ENCODE results near the gene ADCY6.
A peak's percentile ranks its signal among the peaks of the same experiment; 100 is the strongest.
"Not testable (repeated sequence)": the region's sequence is repeated elsewhere in the genome, so short reads cannot be mapped to it uniquely, and the experiment has no call there.

The ADCY6 gene

DNA sequence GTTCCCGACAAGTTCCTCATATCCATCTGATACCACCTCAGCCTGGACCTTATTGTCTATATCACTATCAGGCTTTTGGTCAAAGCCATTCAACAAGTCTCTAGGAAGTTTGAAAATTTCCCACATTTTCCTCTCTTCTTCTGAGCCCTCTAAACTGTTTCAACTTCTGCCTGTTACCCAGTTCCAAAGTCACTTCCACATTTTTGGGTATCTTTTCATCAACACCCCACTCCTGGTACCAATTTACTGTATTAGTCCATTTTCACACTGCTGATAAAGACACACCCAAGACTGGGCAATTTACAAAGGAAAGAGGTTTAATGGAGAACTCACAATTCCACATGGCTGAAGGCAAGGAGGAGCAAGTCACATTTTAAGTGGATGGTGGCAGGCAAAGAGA lies 68.2 kb downstream of the ADCY6 start:
- H3K36me3 ChIP-seq (ENCODE audit: control insufficient read depth, low read depth, low read length); H3K9ac ChIP-seq (ENCODE audit: low read length); H3K9me3 ChIP-seq (ENCODE audit: control insufficient read depth, low read depth, low read length); H3K4me1 ChIP-seq (ENCODE audit: control insufficient read depth, low read depth, low read length); H3K4me3 ChIP-seq (ENCODE audit: low read length); H3K27ac ChIP-seq (ENCODE audit: low read length); H3K27me3 ChIP-seq (ENCODE audit: control insufficient read depth, insufficient read depth, low read length): not testable (repeated sequence)

- not testable (repeated sequence) for H3K4me3 ChIP-seq (ENCODE audit: low read length); H3K9me3 ChIP-seq (ENCODE audit: control insufficient read depth, low read depth, low read length); H3K9ac ChIP-seq (ENCODE audit: low read length); H3K27ac ChIP-seq (ENCODE audit: low read length); H3K27me3 ChIP-seq (ENCODE audit: control insufficient read depth, insufficient read depth, low read length); H3K36me3 ChIP-seq (ENCODE audit: control insufficient read depth, low read depth, low read length); H3K4me1 ChIP-seq (ENCODE audit: control insufficient read depth, low read depth, low read length)
Observed at GRCh38 chr12:48720171-48720570, 68.7 kb downstream of the ADCY6 start.

DNA sequence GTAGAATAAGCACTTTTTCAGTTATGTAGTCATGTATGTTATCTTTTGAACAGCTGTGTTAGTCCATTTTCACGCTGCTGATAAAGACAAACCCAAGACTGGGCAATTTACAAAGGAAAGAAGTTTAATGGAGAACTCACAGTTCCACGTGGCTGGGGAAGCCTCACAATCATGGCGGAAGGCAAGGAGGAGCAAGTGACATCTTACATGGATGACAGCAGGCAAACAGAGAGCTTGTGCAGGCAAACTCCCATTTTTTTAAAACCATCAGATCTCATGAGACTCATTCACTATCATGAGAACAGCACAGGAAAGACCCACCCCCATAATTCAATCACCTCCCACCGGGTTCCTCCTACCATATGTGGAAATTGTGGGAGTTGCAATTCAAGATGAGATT lies 69.9 kb downstream of the ADCY6 start:
- H3K27ac ChIP-seq (ENCODE audit: low read length); H3K4me1 ChIP-seq (ENCODE audit: control insufficient read depth, low read depth, low read length); H3K36me3 ChIP-seq (ENCODE audit: control insufficient read depth, low read depth, low read length); H3K9me3 ChIP-seq (ENCODE audit: control insufficient read depth, low read depth, low read length); H3K27me3 ChIP-seq (ENCODE audit: control insufficient read depth, insufficient read depth, low read length); H3K4me3 ChIP-seq (ENCODE audit: low read length); H3K9ac ChIP-seq (ENCODE audit: low read length): not testable (repeated sequence)

DNA sequence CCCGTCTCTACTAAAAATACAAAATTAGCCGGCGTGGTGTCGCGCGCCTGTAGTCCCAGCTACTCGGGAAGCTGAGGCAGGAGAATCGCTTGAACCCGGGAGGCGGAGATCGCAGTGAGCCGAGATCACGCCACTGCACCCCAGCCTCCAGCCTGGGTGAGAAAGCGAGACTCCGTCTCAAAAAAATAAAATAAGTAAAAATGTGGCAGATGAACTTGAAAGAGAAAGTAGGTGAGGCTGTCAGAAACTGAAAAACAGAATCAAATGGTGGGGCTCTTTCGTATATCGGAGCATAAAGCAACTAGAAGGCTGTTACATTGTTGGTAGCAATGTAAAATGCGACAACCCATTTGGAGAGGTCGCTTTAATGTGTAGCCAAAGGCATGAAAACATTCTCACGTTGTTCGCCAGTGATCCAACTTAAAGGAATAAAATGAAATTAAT lies 71.6 kb downstream of the ADCY6 start:
- peak overlapping the region; percentile 91 for H3K9ac ChIP-seq (ENCODE audit: low read length)
- peak overlapping the region; percentile 69 for H3K27ac ChIP-seq (ENCODE audit: low read length)
- H3K36me3 ChIP-seq (ENCODE audit: control insufficient read depth, low read depth, low read length) = peaks cover 19% of the 10 kb centered on the region
- H3K27me3 ChIP-seq (ENCODE audit: control insufficient read depth, insufficient read depth, low read length) = no peaks in the 10 kb centered on the region
- H3K4me3 ChIP-seq (ENCODE audit: low read length) = peak overlapping the region; percentile 87
- H3K4me1 ChIP-seq (ENCODE audit: control insufficient read depth, low read depth, low read length) = no peaks in the 10 kb centered on the region
- H3K9me3 ChIP-seq (ENCODE audit: control insufficient read depth, low read depth, low read length) = peaks cover 3% of the 10 kb centered on the region

DNA sequence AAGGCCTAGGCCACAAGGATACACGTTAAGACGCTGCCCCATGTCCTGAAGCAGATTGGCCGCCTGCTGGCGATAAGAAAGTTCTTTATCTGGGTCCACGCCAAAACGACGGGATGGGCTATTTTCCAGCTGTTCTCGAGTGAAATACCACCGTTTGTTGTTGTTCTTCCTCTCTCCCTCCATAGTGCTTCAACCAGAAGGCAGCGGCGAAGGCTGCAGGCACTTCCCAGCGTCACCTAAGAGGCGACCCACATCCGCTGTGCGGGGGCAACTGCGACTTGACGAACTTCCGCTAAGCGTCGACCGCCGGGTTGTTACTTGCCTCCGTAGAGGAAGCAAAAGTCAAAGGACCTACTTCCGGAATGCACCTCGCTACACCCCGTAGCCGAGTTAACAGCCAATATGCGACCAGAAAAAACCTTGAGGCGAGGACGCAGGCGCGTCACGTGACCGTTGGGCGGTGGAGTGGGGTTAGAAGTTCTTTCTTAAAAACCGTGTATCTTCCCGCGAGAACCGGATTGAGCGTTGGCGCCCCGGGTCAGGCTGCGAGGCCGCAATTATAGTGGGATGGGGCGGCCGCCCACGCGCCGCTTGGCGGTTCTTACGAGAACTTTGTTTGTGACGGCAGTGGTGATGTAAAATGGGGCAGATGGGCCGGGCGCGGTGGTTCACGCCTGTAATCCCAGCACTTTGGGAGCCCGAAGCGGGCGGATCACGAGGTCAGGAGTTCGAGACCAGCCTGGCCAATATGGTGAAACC lies 72.2 kb downstream of the ADCY6 start, which contains the start of gene CCNT1:
Gene CCNT1, minus strand, starts transcription at position 215 of the 759 bp plus-strand sequence. Its CDS starts 32 bp downstream, at position 183.
- H3K36me3 ChIP-seq (ENCODE audit: control insufficient read depth, low read depth, low read length) = peaks cover 25% of the 10 kb centered on the region
- H3K9me3 ChIP-seq (ENCODE audit: control insufficient read depth, low read depth, low read length) = peaks cover 3% of the 10 kb centered on the region
- H3K4me3 ChIP-seq (ENCODE audit: low read length) = peak within 1 kb of the TSS; percentile 87
- peak within 1 kb of the TSS; percentile 88 for H3K27ac ChIP-seq (ENCODE audit: low read length)
- peak within 1 kb of the TSS; percentile 91 for H3K9ac ChIP-seq (ENCODE audit: low read length)
- H3K4me1 ChIP-seq (ENCODE audit: control insufficient read depth, low read depth, low read length) = no peaks in the 10 kb centered on the region
- H3K27me3 ChIP-seq (ENCODE audit: control insufficient read depth, insufficient read depth, low read length) = no peaks in the 10 kb centered on the region
